PFSK-1 (cell line): ENCODE results near the gene DTNA.

ENCODE experiments used
- FOXP2 ChIP-seq: optimal IDR thresholded peaks from 2 replicates; pipeline ENCODE3; 2011; ENCODE audit warnings: borderline replicate concordance, control low read depth, inconsistent platforms; ENCODE audit not compliant: insufficient read depth; ENCODE audit errors: extremely low read length, extremely low read depth
- POLR2AphosphoS5 ChIP-seq: IDR thresholded peaks from 2 replicates; pipeline ENCODE4 v1.6.1; 2012; ENCODE audit warnings: low read depth, mild to moderate bottlenecking, control low read depth, low read length, moderate library complexity
- REST ChIP-seq, 2 experiments: IDR thresholded peaks; 2 replicates each; pipeline versions ENCODE4 v1.6.1 to v1.8.0; 2011 to 2012; ENCODE audit warnings: low read depth in 2 of 2, low read length in 2 of 2, control low read depth in 1 of 2, inconsistent platforms in 1 of 2, mild to moderate bottlenecking in 1 of 2, moderate library complexity in 1 of 2; ENCODE audit not compliant: insufficient read depth in 1 of 2
- SIN3A ChIP-seq: IDR thresholded peaks from 2 replicates; pipeline ENCODE4 v1.6.1; 2012; ENCODE audit warnings: mild to moderate bottlenecking, low read length, moderate library complexity, borderline replicate concordance; ENCODE audit not compliant: insufficient read depth
- TAF1 ChIP-seq: IDR thresholded peaks from 2 replicates; pipeline ENCODE4 v1.6.1; 2012; ENCODE audit warnings: low read length, control low read depth, borderline replicate concordance; ENCODE audit not compliant: insufficient read depth

The DTNA gene

GRCh38 chr18:34726286-34727004 is 16.3 kb downstream of the DTNA start:
- TF ChIP-seq SIN3A: no peak
- no peak for TF ChIP-seq REST (IDR thresholded peaks at IDR 0.05; ENCODE audit: insufficient read depth in 1 of 2, low read depth in 2 of 2, low read length in 2 of 2)
- TF ChIP-seq POLR2AphosphoS5: no peak
- no peak for TF ChIP-seq FOXP2
- no peak for TF ChIP-seq TAF1

GRCh38 chr18:34729264-34729663 is 19.2 kb downstream of the DTNA start:
- TF ChIP-seq FOXP2 (no peak), REST (IDR thresholded peaks at IDR 0.05; ENCODE audit: insufficient read depth in 1 of 2, low read depth in 2 of 2, low read length in 2 of 2) (peak in 1 of 2 experiments; percentile 57; a peak in 1 of 4 replicates), SIN3A (no peak), TAF1 (no peak), POLR2AphosphoS5 (no peak)

DNA sequence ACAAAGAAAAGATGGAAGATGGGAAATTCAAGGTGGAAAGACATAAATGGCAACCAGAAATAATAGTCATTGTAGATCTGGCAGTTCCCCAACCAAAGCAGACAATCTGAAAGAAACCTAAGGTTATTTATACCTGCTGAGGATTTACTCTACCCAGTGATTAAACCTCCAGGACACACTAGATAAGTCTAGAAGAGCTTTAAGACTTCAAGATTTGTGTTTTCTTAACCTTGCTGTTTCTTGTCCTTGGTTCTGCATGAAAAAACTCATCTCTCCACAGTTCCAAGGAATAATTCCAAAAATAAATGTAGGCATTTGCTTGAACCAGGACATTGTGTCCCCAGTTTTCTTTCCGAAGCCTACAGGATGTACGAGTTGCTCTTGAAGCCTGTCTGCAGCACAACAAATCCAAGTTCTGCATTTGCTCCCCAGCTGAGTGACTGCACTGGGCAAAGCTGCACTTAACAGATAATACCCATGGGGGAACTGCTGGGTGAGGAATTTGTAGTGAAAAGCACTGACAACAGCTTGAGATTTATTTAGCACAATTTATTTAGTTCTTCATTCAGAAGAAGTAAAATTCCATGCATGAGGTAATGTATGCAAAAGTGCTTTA is 19.8 kb downstream of the DTNA start:
- TF ChIP-seq TAF1 (no peak), FOXP2 (no peak), REST (IDR thresholded peaks at IDR 0.05; ENCODE audit: insufficient read depth in 1 of 2, low read depth in 2 of 2, low read length in 2 of 2) (no peak), SIN3A (no peak), POLR2AphosphoS5 (no peak)

DNA sequence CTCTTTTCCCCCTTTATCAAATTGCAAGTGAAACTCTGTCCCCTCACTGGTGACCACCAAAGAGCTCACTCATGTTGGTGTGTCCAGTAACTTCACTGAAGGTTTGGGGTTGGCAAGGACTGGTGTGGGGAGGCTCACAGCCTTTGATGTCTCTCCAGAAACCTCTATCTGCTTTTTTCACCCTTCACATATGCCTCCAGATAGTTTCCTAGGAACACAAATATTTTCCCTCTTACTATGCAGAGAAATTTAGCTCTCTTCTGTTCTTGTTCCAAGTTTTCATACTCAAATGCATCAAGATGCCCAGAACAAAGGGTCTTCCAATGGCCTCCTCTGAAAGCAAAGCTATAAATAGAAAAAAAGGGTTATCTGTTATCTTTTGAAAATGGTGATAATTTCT is 20.7 kb downstream of the DTNA start:
- TF ChIP-seq SIN3A: no peak
- TF ChIP-seq FOXP2: no peak
- no peak for TF ChIP-seq POLR2AphosphoS5
- TF ChIP-seq TAF1: no peak
- no peak for TF ChIP-seq REST (IDR thresholded peaks at IDR 0.05; ENCODE audit: insufficient read depth in 1 of 2, low read depth in 2 of 2, low read length in 2 of 2)
